Stimulated activated naive CD8-positive, alpha-beta T cell treated with anti-CD3 and anti-CD28 coated beads, Interleukin-15, Interleukin-2, amounts not matched to agents 100 U/mL and 50 U/mL, for 24 hours (primary cell): Measurements from ENCODE around the gene PDP2.
"Not testable (repeated sequence)": the region's sequence is repeated elsewhere in the genome, so short reads cannot be mapped to it uniquely, and the experiment has no call there.

Source experiments
- ATAC-seq: fragments of 150-1000 bp; cut with Tn5 transposase; one replicate; pipeline ENCODE4 v1.10.0; 2021
- DNase-seq: peaks from one replicate; pipeline ENCODE4 v3.0.0; 2021

The PDP2 gene

DNA sequence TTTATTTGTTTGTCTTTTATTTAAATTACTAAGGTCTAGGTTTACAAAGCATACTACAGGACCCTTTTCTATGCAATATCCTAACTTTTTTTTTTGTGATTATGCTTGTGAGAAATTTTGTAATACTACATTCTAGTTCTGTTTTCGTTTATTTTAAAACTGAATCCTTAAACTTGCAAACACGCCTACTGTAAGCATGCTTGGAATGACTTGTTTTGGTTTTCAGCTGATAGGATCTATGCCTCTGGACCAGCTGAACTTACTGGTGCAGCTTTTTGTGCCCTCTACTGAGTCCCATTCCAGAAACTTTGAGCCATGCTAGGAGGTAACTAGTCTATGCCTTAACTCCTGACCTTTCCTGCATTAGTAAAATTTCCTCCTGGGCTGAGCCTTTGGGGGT, 6.0 kb downstream of the PDP2 start:
- no peak for ATAC-seq
- DNase-seq: no peak

DNA sequence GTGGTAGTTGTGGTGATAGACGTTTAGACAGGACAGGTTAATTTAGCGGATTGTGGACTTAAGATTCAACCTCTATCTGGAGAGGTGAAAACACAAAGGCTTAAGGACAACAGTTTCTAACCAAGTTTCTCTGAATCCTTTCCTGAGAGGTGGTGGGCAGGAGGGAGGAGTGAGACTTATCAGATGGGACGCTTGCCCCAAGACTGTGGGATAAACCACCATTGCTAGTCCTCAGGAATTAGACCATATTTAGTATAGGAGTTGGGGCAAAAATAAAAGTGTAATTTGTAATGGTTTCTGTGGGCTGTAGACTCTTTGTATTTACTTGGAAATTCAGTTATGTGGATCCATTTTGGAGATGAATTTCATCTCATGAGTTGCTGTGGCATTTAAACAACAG, 6.6 kb downstream of the PDP2 start:
- DNase-seq (no peak), ATAC-seq (no peak)

DNA sequence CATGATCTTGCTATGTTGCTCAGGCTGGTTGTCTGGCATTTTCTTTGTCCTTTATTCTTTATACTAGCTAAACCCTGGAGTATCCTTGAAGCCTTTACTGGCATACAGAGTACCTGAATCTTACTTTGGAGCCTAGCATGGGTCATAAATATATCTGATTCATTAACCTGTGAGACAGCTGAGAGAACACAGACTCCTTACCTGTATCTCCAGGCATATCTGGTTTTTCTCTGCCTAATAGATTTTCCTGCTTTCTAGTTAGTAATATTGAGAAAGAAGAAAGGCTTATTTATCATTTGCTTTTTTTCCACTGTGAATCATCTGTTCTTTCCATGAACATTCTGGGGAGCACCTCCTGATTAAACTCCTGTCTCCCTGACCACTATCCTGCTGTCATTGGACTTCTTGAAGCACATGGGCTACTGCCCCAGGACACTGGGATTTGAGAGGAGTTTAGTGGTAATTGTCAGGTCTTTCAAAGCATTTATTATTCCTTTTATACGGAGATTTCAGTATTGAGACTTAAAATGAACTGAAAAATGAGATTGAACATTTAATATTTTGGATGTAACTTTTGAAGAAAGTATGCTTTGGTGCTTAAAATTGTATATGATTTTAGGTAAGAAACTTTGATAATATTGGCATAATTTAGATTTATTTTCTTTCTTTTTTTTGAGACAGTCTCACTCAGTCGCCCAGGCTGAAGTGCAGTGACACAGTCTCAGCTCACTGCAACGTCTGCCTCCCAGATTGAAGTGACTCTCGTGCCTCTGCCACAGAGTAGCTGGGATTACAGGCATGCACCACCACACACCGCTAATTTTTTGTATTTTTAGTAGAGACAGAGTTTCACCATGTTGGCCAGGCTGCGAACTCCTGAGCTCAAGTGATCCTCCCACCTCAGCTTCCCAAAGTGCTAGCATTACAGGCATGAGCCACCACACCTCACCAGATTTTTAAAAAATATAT, 8.6 kb downstream of the PDP2 start:
- no peak for ATAC-seq

DNA sequence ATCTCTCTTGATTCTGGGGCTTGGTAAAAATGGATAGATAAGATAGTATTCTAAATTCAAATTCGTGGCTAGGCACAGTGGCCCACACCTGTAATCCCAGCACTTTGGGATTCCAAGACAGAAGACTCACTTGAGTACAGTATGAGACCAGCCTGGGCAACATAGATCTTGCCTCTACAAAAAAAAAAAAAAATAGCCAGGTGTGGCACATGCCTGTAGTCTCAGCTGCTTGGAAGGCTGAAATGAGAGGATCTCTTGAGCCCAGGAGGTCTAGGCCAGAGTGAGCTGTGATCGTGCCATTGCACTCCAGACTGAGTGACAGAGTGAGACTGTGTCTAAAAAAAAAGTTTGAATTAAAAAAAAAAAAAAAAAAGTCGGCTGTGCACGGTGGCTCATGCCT, 9.3 kb downstream of the PDP2 start:
- ATAC-seq: no peak
- DNase-seq: no peak

More for the DNA sequence above, 8.6 kb downstream of the PDP2 start:
- no peak for DNase-seq

DNA sequence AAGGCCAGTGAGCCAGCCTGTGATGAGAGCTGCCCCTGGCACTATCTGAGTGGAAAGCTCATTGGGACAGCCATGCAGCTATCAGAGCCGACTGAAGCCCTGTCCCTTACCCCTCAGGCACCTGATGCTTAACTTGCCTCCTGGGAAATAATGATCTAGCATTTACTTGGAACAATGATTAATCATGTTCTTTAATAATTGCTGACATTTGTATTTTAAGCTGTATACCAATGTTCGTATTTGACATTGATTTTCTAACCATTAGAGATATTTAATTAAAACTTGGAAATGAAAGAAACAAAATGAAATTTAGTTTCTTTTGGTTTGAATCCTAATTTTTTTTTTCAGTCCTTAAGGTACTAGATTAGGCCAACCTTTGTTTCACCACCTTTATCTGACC, 10.5 kb downstream of the PDP2 start:
- ATAC-seq: no peak
- no peak for DNase-seq

DNA sequence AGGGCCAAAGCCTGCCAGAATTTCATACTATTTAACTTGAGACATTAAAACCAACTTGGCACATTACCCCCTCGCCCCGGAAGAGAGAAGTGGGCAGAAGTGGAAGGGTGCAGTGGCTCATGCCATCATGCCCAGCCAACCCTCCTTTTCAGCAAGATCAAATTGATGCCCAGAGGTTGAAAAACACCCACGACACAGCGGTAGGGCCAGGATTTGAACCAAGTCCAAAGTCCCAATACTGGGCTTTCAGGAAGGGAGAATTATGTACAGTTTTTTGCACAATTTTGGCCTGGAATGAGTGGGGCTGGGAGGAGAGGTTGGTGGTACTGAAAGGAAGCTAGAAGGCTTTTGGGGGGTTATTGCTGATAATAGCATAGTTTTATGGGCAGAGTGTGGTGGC, 11.0 kb downstream of the PDP2 start:
- ATAC-seq (no peak), DNase-seq (no peak)

DNA sequence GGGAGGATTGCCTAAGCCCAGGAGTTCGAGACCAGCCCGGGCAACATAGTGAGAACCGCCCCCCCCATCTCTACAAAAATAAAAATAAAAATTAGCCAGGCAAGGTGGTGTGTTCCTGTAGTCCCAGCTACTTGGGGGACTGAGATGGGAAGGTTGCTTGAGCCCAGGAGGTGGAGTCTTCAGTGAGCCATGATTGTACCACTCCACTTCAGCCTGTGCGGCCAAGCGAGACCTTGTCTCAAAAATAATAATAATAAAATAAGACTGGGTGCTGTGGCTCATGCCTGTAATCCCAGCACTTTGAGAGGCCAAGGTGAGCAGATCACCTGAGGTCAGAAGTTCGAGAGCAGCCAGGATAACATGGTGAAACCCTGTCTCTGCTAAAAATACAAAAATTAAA, 11.5 kb downstream of the PDP2 start:
- DNase-seq (no peak), ATAC-seq (no peak)

DNA sequence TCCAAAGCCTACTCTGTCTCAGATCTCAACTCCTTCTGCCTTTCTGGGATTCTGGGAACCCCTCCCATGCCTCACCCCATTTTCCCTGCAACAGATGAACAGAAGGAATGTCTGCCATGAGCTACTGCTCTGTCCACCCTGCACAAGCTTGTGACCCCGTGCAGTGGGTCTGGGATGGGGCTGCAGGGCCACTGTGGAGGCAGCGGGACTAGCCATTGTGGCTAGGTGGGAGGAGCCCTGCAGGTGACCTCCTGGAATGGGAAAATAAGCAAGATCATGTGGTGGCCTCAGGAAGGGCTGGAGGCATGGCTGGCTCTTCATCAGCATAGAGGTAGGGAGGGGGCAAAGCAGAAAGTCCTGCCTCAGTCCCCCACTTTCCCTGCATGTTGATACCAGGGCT, 13.7 kb downstream of the PDP2 start:
- DNase-seq: no peak
- ATAC-seq: no peak

DNA sequence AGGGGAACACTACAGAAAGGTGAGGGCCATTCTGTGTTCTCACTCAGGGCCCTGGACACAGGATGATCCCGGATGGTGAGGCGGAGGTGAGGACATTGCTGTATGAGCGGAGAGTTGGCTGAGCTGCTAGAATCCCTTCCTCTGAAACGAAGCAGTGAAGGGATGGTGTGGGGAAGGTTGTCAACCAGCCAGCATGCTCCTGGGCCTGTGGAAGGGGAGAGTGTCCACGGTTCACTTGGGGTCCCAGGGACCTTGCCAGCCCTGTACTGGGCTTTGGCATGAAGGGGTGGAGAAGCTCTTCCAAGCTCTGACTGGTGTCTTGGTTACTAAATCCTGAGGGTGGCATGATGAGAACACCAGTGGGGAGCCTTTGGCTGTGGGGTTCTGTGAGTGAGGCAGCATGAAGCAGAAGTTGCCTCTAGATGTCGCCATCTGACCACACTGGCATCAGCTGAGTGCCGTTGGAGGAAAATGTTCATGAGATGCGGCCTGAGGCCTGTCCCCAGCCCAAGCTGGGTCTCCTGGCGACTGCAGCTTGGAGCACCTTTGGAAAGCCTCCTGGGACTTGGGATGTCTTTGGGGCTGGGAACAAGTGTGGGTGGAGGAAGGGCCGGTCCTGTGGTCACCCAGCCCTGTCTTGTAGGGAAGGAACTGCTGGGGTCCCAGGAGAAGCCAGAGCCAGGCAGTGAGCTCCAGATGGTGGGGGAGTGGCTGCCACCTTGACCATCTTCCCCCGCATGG, 14.8 kb downstream of the PDP2 start:
- ATAC-seq (peak; percentile 77), DNase-seq (peak; percentile 57)

DNA sequence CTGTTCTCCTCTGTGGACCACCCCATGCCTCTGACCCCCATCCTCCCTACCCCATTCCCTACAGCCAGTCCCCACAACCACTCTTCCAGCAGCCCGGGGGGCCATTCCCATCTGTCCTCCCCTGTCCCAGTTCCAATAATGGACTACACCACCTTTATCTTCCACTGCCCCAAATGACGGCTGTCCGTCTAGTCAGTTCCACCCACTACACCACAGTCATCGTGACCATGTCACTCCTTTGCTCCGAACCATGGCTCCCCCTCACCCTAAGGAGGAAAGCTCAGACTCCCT, 15.3 kb downstream of the PDP2 start:
- ATAC-seq: no peak
- no peak for DNase-seq

DNA sequence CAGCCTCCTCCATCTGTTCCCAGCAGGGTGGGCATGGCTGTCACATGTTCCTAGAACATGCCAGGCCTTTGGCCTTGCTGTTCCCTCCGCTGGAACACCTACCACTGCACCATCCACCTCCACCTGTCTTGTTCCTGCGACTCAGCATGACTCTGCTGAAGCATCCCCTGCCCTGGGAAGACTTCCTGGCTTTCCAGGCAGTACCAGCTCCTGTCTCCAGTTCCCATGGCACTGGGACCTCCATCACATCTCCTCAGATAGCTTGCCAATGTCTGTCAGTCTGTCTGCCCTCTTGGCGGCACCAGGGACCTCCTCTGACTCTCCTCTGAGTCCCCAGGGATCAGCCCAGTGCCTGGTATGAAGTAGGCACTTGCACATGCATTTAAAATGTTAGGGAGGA, 15.7 kb downstream of the PDP2 start:
- DNase-seq (no peak), ATAC-seq (no peak)

DNA sequence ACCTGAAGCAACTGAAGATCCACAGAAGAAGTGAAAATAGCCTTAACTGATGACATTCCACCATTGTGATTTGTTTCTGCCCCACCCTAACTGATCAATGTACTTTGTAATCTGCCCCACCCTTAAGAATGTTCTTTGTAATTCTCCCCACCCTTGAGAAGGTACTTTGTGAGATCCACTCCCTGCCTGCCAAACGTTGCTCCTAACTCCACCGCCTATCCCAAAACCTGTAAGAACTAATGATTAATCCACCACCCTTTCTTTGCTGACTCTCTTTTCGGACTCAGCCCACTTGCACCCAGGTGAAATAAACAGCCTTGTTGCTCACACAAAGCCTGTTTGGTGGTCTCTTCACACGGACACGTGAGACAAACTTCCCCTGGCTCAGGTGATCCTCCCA, 16.4 kb downstream of the PDP2 start:
- DNase-seq, ATAC-seq: not testable (repeated sequence)

DNA sequence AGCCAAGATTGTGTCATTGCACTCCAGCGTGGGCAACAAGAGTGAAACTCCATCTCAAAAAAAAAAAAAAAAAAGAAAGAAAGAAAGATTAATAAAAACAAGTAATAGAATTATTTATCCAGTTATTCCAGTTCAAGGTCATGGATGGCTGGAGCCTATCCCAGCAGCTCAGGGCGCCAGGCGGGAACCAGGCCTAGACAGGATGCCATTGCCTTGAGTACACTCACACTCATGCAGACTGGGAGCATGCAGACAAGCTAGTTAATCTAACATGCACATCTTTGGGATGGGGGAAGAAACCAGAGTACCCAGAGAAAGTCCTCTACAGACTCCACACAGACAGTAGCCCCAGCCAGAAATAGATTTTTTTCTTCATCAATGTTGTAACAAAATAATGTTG, 17.9 kb downstream of the PDP2 start:
- no peak for ATAC-seq
- no peak for DNase-seq

DNA sequence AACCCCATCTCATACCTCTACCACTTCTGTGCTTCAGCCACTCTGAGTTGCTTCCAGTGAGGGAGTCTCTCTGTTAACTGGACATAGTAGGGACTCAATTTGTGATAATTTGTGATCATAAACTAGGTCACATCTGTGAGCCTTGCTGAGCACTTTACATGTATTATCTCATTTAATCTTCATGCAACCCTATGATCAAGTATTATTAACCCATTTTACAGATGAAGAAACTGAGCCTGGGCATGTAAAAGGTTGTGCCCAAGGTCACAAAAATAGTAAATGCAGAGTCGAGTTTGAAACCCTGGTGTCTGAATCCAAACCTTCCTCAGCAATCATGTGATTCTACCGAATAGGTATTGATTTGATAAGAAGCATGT, 18.6 kb downstream of the PDP2 start:
- DNase-seq: no peak
- no peak for ATAC-seq

DNA sequence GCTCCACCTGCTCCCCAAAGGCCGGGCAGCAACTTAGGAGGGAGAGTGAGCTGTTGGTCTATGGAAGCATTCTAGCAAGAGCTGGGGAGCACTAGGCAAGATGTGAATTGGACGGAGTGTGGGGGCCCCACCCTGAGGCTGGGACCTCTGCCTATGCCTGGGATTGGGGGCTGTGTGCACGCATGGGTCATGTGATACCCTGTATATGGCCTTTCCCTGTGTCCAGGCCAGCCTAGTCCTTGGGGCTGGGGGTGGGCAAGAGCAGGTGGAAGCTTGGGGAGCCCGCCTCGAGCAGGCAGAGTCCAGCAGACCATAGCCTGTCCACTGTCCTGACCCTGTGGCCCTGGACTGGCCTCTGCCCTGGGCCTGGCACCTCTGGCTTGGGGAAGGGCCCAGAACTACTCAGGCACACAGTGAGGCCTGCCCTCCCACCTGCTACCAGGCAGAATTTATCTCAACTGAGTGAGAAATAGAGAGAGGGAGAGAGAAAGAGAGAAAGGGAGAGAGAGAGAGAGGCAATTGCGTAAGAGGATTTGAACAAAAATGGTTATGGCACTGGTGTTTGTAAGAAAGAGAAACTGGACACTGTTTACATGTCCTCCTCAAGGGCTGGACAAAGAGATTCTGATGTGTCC, 19.1 kb downstream of the PDP2 start:
- no peak for DNase-seq
- no peak for ATAC-seq

DNA sequence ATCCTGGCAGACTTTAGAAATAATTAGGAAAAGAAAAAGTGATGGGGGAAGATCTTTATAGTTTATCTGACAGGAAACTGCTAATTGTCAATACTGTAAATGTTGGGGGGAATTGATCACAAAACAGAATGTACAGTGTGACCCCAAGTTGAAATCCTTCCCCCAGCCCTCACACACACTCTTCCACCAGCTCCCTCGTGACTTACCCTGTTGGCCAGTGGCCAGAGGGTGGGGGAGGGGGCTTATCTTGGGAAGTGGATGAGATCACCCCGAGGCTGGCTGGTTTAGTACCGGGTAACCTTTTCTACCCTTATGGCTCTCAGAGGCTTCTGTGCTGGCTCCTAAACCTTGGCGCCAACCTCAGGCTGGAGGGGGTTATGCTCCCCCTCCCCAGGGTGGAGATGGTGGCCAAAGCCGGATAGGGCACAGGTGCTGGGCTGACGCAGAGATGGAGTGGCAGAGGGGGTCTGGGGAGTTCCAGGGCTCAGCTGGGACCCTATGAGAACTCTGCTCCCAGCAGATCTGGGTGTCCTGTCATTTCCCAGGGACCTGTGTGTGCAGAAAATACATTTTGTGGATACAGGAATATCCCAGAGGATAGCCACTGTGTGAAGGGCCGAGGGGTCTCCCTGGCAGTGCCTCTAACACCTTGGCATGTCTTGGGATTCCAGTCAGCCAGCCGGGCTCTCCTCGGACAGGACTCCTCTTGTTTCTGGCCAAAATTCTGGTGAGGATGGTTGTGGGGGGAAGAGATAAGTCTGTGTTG, 19.8 kb downstream of the PDP2 start:
- DNase-seq: no peak
- ATAC-seq: no peak

DNA sequence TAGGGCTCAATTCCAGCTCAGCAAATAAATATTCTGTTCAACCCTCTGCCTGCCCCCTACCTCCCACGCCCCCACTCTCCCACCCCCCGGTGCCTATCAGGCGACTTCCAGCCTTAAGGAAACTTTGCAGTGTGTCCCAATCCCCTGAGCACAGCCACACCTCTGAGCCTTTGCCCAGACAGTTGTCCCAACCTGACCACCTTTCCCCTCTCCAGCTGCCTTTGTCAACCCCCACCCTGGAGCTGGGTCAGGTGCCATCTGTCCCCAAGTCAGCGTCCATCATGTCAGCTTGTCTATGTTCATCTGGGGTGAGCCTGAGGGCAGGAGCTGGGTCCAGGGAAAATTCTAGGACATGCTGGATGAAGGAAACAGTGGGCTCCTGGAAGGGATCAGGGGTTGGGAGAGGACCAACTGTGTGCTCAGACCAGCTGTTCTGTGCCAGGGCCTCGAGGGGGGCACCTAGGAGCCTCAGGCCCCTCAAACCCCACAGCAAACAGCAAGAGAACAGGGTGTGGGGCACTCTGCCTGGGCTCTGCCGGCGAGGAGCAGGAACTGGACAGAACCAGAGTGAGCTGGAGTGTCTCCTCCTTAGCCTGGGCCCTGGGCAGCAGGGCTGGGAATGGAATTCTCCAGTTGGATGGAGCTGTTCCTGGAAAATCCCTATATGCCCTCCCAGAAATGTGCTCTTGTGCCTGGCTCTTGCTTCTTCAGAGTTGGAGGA, 20.6 kb downstream of the PDP2 start:
- DNase-seq (no peak), ATAC-seq (no peak)

DNA sequence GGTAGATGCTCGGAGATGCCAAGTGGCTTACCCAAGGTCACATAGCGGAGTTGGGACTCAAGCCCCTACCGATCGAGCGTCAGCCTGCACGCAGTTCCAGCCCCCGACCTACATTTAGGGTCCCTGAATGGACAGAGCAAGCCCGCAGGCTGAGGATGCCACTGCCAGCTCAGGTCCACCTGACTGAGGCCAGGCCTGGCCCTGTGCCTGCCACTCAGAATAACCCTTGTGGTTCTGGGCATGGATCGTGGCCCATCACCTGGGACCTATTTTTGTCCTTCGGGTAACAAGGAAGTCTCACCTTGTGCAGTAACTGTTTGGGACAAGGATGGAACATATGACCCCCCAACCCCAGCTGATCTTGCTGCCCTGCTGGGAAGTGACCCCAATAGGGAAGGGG, 21.3 kb downstream of the PDP2 start:
- DNase-seq (no peak), ATAC-seq (no peak)

DNA sequence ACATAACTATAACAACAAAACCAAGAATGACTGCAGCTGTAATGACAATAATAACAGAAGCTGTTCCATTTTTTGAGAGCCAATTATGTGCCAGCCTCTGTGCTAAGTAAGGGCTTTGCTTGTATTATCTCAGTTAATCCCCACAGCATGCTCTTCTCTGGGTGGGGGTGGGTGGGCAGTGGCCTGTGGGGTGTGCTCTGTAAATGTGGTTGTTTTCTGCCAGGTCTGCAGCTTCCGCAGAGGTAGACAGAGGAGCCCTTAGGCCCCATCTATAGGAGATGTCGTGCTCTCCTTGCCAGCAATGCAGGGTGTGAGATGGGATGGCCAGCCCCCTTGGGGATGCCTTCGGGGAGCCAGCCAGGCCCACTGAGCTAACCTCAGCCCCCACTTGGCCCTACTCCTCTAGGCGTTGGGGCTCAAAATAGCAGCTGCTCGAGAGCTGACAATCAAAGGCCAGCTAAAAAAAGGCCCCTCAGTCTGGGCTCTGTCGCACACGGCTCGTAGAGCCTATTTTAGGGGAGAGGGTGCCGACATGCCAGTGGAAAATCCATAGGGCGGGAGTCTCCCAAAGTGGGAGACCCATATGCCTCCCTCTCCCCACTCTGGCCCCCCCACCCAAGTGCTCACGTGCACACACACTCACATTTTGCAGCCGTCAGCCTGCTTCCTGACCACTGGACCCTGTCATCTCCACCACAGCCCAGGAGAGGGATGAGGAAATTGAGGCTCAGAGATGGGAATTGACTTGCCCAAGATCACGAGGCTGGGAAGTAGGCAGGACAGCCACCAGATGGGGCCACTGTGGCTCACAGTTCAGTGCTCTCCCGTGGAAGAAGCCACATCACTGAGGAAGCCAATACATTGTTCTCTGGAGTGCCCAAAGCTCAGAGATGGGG, 22.6 kb downstream of the PDP2 start:
- ATAC-seq: no peak
- no peak for DNase-seq

DNA sequence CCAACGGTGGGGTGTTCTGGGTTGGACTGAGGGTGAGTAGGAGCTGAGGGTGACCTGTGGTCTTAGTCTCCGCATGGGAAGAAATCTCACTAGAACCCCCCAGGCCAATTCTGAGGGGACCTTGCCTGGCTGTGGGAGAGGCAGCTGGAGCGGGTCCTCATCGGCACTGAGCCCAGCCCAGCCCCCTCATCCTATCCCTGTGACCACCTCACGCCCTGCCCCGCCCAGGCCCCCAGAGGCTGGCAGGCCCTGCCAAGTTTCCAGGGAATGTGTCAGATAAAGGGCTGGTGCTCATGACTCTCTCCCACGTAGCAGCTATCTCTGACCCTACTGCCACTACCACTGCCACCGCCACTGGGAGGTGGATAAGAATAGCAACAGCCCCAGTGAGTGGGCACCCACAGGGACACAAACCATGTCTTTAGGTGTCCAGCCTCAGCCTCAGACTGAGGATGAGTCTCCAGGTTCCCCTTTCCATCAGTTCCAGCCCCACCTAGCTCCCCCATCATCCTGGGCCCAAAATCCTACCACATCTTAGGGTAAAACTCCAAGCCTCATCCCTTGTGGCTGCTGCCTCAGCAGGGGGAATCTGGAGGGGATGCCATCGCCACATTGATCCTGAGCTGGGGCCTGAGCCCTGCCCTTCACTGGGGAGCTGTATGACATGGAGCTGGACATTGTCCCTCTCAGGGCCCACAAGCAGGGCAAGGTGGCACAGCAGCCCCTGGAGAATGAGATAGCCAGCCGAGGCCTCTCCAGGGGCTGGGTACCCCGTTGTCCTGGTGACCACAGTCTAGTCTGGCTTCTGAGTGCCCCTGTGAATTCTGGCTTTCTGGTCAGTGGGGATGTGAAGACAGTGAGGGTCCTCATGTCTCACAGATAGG, 23.5 kb downstream of the PDP2 start:
- ATAC-seq (no peak), DNase-seq (no peak)
